HG02981 (cell line): ENCODE data around the gene NAV3.

Experiments
- ATAC-seq: cut with Tn5 transposase; IDR thresholded peaks from one replicate; pipeline ENCODE4 v1.9.1; 2021; ENCODE audit warnings: mild to moderate bottlenecking, moderate library complexity; ENCODE audit not compliant: unreplicated experiment

Gene NAV3

DNA sequence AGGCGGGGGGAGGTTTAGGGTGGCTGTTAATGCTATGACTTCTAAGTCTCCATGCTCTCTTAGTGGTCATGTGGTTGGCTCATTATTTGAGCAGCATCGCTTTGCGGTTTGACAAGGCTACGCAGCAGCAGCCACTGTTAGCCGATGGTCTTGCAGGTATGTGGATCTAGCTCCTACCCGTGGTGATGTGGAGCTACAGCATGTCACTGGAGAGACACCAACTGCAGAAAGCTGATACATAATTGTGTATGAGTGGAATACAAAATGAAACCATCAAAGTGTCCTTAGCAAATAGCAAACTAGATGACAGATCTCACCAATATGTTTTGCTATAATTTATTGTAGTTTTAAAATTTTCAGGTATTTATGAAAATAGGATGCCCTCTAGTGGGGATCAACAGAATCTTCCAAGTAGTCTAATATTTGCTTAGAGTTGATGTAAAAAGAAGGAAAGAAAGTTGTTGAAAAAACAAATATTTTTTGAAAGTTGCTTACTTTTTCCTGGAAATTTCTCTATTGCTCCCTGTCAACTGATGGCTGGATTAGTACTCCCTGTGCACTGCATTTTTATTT lies 94.9 kb downstream of the NAV3 start:
- ATAC-seq: peak; percentile 100

DNA sequence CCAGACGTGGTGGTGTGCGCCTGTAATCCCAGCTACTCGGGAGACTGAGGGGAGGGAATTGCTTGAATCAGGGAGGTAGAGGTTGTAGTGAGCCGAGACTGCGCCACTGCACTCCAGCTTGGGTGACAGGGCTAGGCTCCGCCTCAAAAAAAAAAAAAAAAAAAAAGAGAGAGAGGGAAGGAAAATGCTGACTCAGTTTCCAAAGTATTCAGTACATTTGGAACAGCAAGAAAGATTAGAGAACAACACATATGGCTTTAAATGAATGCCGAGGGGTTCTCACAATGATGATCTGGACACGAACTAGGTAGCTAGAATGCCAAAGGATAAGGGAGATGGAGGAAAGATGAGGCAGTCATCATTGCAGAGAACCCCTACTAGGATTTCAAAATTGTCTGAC lies 97.4 kb downstream of the NAV3 start:
- ATAC-seq: no peak

DNA sequence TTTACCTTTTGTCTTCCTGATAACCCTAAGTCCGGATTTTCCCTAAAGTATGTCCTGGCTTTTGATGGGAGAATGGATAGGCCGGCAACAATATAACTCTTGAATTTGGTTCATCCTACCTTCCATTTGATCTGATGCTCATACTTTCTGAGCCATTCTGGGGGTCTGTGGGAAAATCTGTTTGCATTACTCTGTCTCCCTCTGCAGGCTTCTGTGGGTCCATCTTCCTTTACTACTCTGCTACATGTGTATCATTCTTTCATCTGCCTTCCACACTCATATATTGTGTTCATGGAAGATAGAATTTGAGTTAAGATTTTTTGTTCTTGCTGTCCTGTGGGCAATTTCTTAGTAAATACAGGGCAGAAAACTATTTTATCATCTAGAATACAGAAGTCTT lies 101.5 kb downstream of the NAV3 start:
- no peak for ATAC-seq

DNA sequence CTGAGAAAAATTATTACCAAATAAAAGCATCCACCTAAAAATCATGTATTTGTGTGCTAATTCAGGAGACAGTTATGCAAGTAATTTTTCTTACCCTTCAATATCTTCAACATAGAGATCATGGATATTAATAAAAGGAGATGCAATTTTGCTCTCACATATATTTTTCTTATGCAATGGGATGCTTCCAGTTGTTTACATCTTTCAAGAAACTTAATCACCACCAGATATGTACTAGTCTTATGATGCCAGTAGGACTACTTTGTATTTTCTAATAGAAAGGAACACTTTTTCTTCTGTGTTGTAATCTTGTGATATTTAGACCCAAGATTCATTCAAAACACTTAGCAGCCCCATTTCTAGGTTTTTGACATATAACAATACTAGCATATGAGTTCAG lies 107.6 kb downstream of the NAV3 start:
- ATAC-seq: no peak

DNA sequence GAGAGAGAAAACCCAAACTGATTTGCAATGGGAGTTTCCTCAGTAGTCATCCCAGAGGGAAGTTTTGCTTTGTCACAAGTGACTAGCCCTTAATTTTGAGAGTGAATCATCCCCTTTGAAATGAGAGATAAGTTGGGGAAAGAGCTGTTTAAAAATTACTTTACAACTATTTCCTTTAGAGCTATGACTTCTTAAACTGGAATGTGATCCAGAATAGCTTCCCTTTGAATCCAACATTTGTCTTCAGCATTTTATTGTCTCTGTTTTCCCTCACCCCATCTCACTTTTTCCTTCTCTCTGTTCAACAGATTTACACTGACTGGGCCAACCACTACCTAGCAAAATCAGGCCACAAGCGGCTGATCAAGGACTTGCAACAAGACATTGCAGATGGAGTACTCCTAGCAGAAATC lies 109.3 kb downstream of the NAV3 start:
- no peak for ATAC-seq

DNA sequence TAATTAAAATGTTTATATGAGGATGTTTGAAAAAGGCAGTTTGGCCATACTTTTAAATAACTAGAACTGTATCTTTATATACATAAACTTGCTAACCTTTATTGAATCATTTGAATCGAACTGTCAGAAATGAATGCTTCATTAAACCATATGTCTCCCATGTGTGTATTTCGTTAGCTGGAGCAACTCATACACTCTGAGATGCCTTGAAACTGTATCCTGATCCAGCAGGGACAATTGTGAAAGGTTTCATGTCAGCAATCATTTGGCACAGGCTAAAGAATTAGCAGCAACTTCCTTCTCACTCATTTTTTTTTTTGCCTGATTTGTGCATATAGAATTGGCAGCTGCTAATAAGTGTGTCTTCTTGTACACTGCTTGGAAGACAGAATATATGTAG lies 109.9 kb downstream of the NAV3 start:
- ATAC-seq: no peak

DNA sequence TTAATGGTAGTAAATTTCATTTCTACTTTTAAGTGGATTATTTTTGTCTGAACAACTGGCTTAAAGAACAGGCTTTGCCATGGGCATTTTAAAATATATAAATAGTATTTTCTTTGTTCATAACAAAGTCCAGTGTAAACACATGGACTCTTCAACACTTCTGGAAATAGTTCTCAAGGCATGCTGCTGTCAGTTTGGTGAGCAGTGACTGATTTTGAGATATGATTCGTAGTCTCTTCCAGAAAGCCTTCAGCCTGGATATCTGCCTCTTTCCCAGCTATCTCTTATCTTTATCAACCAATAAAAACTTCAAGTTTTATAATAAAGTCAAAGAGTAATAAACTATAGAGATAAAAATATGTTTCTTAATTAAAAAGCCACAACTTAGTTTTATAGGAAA lies 110.7 kb downstream of the NAV3 start:
- no peak for ATAC-seq

DNA sequence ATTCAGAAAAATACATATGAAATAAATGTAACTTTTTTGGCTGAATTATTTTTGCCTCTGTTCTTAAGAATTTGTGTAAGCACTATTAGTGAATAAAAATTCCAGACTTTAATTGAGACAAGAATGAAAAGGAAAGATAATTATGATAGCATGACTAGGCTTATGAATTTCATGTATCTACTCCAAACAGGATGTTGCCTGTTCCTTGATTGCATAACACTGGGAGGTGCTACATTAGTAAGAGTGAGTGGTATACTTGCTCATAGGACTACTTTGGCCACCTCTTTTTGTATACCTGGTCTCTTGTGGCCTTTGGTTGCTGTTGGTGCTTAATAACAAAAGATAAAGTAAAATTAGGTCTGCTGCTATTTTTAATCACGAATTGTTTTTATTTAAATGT lies 112.8 kb downstream of the NAV3 start:
- ATAC-seq: no peak

DNA sequence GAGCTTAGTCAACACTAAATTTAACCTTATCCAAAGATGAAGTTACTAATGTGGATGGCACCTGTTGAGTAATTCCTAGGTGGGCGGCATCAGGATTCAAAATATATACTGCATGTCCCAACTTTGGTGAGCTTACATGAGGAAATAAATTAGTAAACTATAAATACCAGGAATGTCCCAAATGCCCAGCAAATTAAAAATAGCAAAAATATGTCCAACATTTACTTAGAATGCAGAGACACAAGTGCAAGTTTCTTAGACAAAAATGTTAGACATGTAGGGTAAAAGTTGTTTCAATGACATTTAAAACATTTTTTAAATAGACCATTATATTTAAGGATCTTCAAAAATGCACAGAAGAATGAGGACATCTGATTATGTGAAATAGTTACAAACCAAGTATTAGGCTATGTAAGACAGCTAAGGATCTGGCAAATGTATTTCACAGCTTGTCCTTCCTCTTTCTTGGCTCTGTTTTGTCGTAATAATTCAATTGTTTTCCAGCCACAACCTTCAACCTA lies 115.9 kb downstream of the NAV3 start:
- no peak for ATAC-seq

DNA sequence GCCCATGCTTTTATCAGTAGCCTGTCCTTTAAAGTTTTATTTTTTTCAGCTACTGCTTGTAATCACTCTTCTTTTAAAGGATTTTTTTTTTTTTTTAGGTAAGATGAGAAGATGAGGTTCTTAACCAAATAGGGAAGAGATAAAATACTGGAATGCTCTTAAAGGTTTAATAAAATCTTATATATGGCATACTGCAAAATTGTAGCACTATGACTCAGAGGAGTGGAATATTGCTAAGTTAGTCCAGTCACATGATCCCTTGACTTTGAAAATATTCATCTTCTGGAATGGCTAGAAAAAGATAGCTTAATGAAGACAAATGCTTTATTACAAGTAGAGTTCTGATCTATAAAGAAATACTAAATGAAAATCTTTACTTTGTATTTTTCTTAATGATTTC lies 116.6 kb downstream of the NAV3 start:
- ATAC-seq: no peak

DNA sequence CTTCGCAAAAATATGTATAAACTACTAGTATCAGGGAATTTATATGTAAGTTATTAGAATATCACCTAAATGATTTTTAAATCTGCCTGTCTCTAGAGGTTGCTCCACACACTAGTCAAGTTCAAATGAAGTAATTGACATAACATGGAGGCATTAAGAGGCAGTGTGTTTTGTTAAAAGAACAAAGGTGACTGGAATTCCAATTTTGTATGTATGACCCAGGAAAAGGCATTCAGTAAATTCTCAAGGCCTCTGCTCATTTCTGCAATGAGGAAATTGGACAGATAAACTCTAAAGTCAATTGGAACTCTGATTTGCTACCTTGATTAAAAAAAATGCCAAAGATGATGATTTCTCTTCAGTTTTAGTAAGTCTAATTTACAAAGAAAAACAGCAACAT lies 117.1 kb downstream of the NAV3 start:
- ATAC-seq: no peak

DNA sequence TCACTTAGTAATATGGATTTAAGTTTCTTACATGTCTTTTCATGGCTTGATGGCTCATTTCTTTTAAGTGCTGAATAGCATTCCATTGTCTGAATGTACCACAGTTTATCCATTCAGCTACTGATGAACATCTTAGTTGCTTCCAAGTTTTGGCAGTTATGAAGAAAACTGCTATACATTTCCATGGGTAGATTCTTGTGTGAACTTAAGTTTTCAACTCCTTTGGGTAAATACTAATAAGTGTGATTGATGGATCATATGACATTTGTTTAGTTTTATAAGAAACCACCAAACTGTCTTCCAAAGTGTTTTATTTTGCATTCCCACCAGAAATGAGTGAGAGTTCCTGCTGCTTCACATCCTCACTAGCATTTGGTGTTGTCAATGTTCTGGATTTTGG lies 119.2 kb downstream of the NAV3 start:
- ATAC-seq: no peak

DNA sequence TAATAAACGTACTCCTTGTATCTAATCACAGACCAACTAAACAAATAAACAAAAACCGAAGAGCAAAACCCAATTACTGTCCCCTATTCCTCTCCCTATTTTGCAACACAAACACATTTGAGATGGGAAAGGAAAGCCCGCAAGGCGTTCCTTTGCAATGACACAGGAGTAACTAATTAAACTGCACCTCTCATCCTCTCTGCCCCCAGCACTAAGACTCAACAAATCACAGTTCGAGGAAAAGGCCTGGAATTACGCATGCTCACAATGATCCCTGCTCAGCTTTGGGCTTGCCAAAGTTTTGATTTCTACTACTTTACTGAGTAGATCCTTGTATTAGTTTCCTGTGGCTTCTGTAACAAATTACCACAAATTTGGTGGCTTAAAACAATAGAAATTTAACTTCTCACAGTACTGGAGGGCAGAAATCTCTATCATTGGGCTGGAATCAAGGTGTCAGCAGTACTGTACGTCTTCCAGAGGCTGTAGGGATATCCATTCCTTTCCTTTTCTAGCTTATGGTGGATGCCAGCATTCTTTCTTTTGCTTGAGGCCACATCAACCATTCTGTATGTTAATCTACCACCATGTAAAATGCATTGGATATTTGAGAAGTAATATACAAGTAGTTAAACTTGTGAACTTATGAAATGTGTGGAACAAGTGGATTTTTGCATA lies 123.0 kb downstream of the NAV3 start:
- no peak for ATAC-seq

DNA sequence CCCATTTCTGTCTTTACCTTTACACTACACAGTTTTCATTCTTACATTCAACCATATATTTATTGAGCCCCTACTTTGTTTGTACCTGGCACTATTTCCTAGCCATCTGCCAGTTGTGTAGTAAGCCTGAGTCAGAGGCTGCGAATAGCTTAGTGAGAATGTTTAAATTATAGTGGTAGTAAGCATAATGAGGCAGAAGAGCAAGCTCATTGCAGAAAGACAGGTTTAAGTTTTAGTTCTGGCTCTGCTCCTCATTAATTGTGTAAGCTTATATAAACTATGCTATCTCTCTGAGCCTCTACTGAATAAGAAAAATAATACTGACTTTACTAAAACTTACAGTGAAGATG lies 123.5 kb downstream of the NAV3 start:
- no peak for ATAC-seq

DNA sequence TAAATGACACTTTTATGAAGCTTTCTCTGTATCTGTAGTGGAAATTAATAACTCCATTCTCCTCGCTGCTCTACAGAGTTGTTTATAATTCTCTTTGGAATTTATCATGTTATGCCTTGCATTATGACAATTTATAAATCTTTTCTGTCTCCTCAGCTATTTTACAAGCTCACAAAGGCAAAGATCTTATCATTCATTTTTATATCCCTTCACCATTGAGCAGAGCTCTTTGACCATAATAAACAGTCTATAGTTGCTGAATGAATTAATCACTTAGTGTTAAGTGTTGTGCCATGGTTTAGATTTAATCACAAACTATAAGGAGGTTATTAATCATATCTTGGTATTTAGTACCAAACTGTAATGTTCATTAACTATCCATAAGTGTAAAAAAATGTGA lies 126.4 kb downstream of the NAV3 start:
- ATAC-seq: no peak

DNA sequence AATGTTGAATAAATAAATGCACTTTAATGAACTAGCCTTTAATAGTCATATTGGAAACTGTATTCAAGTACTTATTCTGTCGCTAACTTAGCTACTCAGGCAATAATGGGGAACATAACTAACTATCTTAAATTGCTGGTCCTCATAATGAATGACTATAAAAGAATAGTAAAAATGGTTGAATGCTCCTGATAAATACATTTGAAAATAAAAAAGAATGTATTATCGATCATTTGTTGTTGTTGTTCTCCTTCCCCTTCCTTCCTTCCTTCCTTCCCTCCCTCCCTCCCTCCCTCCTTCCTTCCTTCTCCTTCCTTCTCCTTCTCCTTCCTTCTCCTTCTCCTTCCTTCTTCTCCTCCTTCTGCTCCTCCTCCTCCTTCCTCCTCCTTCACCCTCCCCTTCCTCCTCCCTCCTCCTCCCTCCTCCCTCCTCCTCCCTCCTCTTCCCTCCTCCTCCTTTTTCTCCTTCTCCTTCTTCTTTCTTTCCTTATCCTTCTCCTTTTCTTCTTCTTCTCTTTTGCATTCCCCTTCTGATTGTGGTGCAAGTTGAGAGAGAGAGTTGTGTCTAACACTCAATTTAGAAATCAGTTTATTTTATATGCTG lies 133.0 kb downstream of the NAV3 start:
- no peak for ATAC-seq

DNA sequence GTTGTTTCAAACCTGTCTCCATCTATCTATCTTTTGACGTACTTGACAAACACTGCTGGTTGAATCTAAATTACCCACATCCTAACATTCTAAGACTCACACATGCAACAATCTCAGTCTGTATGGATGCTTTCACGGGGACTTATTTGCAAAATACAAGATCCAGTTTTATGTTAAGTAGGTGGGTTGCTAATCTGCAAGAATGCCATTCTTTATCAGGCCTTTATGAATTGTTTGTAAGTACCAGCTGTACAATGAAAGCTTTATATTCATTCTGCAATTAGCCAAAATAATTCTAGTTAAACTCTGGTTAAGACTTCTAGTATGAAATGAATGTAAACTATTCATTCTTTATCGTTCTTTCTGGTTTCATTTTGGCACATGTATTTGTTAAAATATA lies 135.1 kb downstream of the NAV3 start:
- ATAC-seq: no peak

DNA sequence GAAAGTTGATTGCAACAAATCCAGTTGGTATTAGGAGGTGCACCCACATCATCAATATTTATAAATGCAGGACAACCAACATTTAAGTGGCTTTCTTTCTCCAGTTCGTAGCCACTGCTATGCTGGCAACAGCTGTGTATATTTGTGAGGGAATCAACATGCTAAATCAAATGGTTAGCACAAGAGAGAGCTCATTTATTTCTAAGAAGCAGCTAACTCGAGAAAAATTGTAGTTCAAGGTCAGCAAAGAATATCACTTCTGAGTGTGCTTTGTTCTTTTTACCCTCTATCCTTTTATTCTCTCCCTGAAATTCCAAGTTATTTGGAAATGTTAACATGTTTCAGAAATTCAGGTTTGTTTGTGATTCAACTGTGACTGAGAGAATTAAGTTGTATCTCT lies 137.3 kb downstream of the NAV3 start:
- no peak for ATAC-seq

DNA sequence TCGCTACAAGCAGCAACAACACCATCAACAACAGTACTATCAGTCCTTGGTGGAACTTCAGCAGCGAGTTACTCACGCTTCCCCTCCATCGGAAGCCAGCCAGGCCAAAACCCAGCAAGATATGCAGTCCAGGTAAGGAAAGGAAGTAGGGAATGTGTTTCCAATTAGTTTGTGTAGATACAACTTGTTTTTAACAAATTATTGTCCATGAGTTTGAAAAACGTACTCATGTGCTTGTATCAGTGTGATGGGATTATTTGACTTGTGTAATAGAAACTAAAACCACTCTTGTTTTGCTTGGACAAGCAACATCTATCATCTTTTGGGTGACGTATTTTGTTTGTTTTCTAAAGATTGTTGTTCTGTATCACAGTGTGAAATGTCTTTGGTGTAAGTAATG lies 137.9 kb downstream of the NAV3 start:
- ATAC-seq: no peak

DNA sequence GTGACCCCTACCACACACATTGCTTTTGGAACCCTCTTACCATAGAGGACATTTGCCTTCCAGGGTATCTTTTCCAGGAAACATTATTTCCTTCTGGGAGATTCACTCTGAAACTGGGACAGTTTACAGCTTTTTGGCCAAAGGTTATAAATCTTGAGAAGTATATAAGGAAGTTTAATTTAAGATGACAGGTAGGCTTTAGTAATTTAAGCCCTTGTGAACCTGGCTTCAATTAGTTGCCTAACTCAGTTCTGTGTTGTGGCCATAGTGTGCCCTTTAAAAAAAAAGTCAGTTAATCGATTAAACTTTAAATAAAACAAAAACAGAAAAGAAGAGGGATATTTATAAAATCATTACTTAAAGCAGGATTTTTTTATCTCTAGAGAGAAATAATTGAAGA lies 142.9 kb downstream of the NAV3 start:
- no peak for ATAC-seq

DNA sequence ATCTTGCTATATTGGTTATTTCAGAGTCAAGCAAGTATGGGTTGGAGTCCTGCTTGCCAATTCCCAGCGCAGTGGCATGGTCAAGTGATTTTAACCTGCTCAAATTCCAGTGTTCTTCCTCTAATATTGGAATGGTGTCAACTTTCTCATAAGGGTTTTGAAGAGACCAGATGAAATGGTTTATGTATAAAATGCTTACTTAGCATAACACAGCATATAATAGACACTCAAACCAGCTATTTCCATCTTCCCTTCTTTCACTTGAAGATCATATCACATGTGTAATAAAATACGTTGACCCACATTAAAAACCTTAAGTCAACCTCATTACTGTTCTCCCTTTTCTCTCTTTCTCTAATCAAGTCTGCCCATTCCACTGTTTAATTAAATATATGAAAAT lies 144.0 kb downstream of the NAV3 start:
- ATAC-seq: no peak

DNA sequence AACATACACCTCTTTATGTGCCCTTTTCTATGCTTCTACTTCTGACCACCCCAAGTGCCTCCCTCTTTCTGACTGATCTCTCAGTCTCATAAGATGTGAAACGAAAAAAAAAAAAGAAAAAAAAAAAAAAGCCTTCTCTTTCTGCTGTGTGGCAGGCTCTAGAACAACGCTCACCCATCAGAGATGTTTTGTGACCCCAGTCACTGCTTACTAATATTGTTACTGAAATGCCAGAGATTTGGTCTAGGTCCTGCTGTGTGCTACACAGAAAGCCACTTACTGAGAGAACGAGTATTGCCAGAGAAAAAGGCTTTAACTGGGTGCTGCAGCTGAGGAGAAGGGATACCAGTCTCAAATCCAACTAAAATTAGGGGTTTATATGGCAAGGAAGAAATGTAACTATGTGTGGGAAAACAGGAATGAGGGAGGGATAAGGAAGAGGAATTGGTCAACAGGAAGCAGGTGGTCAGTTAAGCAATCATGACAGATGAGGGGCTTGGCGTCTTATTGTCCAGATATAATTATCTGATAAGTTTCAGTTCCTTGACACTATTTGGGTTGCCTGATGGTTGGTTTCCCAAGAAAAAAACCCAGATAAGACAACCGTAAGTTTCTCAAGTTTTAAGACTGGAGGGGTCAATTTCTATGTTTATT lies 149.0 kb downstream of the NAV3 start:
- no peak for ATAC-seq
